Tibial nerve (tissue), 4 donors: ENCODE measurements around the gene ZNF865. TPM values are rescaled to one million over a fixed set of nuclear protein-coding genes. Genes with fewer than 3 reads are reported as not detected.

ENCODE experiments used
- DNase-seq, 2 donors: peaks; one replicate each; pipeline ENCODE4 v3.0.0-alpha.2; 2019; ENCODE audit warnings: low spot score in 2 of 2
- H3K27ac ChIP-seq, 4 donors: fragments of 200-600 bp; sonication (generic) in 3 of 4; one replicate each; pipeline ENCODE4 v1.5.1; 2017 to 2019; ENCODE audit warnings: mild to moderate bottlenecking in 1 of 4
- H3K27me3 ChIP-seq, 2 donors: fragments of 200-600 bp; sonication (generic) in 1 of 2; one replicate each; pipeline versions ENCODE4 v1.5.1 to v1.6.0; 2017 to 2019
- H3K36me3 ChIP-seq, 3 donors: fragments of 200-600 bp; sonication (generic); one replicate each; pipeline ENCODE4 v1.5.1; 2018 to 2019
- H3K4me1 ChIP-seq, 4 donors: fragments of 200-600 bp; sonication (generic) in 3 of 4; one replicate each; pipeline ENCODE4 v1.5.1; 2017 to 2019
- H3K4me3 ChIP-seq, 4 donors: fragments of 200-600 bp; sonication (generic) in 3 of 4; one replicate each; pipeline ENCODE4 v1.5.1; 2017 to 2019; ENCODE audit warnings: mild to moderate bottlenecking in 1 of 4, moderate library complexity in 1 of 4
- H3K9me3 ChIP-seq, 4 donors: fragments of 200-600 bp; sonication (generic) in 3 of 4; one replicate each; pipeline ENCODE4 v1.5.1; 2017 to 2019
- EP300 ChIP-seq, 2 donors: sonication (generic); formaldehyde crosslinking; IDR thresholded peaks; one replicate each; pipeline ENCODE4 v1.6.1; 2017; ENCODE audit warnings: antibody characterized with exemption in 2 of 2, mild to moderate bottlenecking in 1 of 2
- POLR2A ChIP-seq, 2 donors: fragments of 450-650 bp; IDR thresholded peaks; one replicate each; pipeline ENCODE4 v1.6.1; 2017; ENCODE audit warnings: antibody characterized with exemption in 2 of 2, mild to moderate bottlenecking in 2 of 2, moderate library complexity in 2 of 2
- WGBS, 2 donors: methylation state at CpG; one replicate each; pipeline ENCODE4 v1.1.5; 2018; 5-methylcytosine and 5-hydroxymethylcytosine counted together
- total RNA-seq, 4 donors: library from RNA; depleted of rRNA; stranded (reverse); fragments of >200 nt; gene quantifications; one replicate each; pipeline ENCODE4 v1.1.0, GENCODE V29; 2016
- TF ChIP-seq, protein P1 (sequence below), 5 experiments: fragments of 200-600 bp in 3 of 5; fragments of 450-650 bp in 2 of 5; sonication (generic) in 3 of 5; IDR thresholded peaks; one replicate each; pipeline ENCODE4 v1.5.1; 2016 to 2019; ENCODE audit warnings: antibody characterized with exemption in 5 of 5, mild to moderate bottlenecking in 3 of 5, moderate library complexity in 2 of 5

ZNF865 gene
- total RNA-seq, 4 donors from 2014 or later: 8.8 to 15.0 (median 12.7) TPM

DNA sequence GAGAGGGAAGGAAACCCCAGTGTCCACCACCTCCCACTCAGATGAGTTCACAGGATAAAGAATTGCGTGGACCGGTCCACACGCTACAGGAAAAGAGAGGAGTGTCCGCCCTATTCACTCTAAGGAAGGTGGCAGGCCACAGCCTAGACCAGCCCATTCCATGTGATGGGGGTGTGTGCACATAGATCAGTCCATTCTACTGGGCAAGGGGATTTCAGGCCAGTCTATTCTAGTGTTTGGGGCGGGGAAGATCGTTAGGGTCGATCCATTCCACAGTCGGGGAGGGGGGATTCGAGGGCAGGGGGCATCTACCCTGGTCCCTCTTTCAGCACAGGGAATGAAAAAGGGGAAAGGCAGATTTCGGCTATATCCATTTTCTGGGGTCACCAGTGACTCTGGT is 13.9 kb upstream of the ZNF865 start:
- H3K4me1 ChIP-seq: peaks cover 0 to 17% (median 6%) of the 10 kb centered on the region in 4 donors
- 77 to 81% methylated on average over 10 of the region's 10 CpGs for WGBS, 2 donors
- H3K27ac ChIP-seq: no peak overlapping the region
- no peak overlapping the region for H3K4me3 ChIP-seq
- H3K9me3 ChIP-seq: no peaks in the 10 kb centered on the region
- peaks cover 0 to 51% (median 0%) of the 10 kb centered on the region in 3 donors for H3K36me3 ChIP-seq
- TF ChIP-seq POLR2A (IDR thresholded peaks at IDR 0.05): no peak
- TF ChIP-seq EP300 (IDR thresholded peaks at IDR 0.05): no peak
- TF ChIP-seq, protein P1, sequence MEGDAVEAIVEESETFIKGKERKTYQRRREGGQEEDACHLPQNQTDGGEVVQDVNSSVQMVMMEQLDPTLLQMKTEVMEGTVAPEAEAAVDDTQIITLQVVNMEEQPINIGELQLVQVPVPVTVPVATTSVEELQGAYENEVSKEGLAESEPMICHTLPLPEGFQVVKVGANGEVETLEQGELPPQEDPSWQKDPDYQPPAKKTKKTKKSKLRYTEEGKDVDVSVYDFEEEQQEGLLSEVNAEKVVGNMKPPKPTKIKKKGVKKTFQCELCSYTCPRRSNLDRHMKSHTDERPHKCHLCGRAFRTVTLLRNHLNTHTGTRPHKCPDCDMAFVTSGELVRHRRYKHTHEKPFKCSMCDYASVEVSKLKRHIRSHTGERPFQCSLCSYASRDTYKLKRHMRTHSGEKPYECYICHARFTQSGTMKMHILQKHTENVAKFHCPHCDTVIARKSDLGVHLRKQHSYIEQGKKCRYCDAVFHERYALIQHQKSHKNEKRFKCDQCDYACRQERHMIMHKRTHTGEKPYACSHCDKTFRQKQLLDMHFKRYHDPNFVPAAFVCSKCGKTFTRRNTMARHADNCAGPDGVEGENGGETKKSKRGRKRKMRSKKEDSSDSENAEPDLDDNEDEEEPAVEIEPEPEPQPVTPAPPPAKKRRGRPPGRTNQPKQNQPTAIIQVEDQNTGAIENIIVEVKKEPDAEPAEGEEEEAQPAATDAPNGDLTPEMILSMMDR (IDR thresholded peaks at IDR 0.05): no peak
- no peak for DNase-seq
- no peaks in the 10 kb centered on the region for H3K27me3 ChIP-seq

DNA sequence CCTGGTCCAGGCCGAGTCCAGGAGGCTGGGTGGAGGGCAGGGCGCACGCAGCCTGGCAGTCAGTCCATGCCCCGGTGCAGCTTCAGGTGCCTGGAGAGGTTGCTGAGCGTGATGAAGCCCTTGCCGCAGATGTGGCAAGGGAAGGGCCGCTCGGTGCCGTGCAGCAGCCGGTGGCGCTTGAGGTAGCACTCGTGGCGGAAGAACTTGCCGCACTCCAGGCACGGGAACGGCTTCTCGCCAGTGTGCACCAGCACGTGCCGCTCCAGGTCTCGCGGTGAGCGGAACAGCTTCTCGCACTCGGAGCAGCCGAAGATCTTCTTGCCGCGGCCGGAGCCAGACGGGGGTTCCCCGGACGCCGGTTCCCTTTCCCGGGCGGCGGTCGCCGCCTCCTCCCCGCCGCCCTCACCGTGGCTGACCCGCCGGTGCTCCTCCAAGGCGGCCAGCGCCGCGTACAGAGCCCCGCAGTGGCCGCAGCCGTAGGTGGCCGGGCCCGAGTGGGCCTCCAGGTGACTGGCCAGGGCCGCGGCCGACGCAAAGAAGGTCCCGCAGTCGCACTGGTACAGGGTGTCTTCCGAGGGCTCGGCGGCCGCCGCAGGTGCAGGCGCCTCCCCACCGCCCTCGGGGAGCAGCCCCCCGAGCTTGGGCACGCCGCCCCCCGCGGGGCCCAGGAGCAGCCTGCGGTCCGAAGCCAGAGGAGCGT is 12.9 kb upstream of the ZNF865 start:
- H3K4me1 ChIP-seq: peaks cover 0 to 7% (median 0%) of the 10 kb centered on the region in 4 donors
- no peaks in the 10 kb centered on the region for H3K27me3 ChIP-seq
- TF ChIP-seq, protein P1 (IDR thresholded peaks at IDR 0.05): no peak
- TF ChIP-seq POLR2A (IDR thresholded peaks at IDR 0.05): no peak
- no peak for TF ChIP-seq EP300 (IDR thresholded peaks at IDR 0.05)
- H3K9me3 ChIP-seq: no peaks in the 10 kb centered on the region
- no peak overlapping the region for H3K27ac ChIP-seq
- 90 to 95% methylated on average over 50 to 58 of the region's 73 CpGs for WGBS, 2 donors
- DNase-seq: no peak
- H3K36me3 ChIP-seq: peaks cover 0 to 61% (median 0%) of the 10 kb centered on the region in 3 donors
- no peak overlapping the region for H3K4me3 ChIP-seq

DNA sequence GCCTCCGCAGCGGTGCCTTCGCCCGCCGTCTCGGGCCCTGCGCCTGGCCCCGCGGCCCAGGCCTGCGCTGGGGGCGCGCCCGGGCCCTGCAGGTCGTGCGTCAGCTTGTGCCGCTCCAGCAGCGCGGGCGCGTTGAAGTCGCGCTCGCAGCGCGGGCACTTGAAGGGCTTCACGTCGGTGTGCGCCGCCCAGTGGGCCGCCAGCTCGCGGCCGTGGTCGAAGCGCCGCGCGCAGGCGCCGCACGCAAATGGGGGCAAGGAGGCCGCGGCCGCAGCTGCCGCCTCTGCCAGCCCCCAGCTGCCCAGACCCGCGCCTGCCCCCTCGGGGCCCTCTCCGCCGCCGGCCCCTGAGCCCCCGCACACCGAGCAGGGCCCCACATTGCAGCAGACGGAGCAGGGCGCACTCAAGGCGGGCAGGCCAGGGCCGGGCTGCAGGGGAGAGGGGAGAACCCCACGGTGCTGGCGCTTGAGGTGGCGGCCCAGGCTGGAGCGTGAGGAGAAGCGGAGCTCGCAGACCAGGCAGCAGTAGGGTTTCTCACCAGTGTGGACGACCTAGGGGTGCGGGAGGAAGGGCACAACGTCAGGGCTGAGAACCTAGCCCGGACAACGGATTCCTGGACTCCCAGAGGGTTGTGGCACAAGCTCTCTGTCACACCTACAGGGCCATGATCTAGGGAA is 12.2 kb upstream of the ZNF865 start:
- H3K27me3 ChIP-seq: no peaks in the 10 kb centered on the region
- TF ChIP-seq POLR2A (IDR thresholded peaks at IDR 0.05): no peak
- TF ChIP-seq EP300 (IDR thresholded peaks at IDR 0.05): no peak
- TF ChIP-seq, protein P1 (IDR thresholded peaks at IDR 0.05): no peak
- 84 to 87% methylated on average over 38 to 48 of the region's 68 CpGs for WGBS, 2 donors
- H3K27ac ChIP-seq: no peak overlapping the region
- peaks cover 0 to 64% (median 0%) of the 10 kb centered on the region in 3 donors for H3K36me3 ChIP-seq
- H3K4me3 ChIP-seq: no peak overlapping the region
- peaks cover 0 to 2% (median 0%) of the 10 kb centered on the region in 4 donors for H3K4me1 ChIP-seq
- H3K9me3 ChIP-seq: no peaks in the 10 kb centered on the region
- no peak for DNase-seq

DNA sequence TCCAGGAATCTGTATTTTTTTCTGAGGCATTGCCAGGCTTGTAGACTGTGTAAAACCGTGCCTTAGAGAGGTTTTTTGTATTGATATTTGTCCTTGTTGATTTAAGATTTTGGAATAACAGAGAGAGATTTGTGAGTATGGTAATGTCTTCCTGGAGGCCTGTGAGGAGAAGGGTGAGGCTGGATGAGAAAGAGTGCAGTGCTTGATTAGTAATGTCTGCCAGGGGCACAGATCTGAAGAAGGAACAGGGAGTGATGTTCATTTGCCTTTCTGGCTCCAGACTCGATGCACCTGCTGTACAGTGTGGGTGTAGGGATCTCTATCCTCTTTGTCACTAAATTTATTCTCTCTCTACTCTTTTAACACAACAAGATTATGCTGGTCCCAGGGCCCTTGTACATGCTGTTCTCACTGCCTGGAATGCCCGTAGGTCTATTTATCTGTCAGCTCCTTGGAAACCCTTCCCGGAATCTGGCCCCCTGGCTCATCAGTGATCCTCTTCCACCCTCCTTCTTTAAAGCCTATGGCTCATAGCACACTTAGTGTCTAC is 10.4 kb upstream of the ZNF865 start:
- H3K4me3 ChIP-seq: no peak overlapping the region
- peaks cover 0 to 8% (median 0%) of the 10 kb centered on the region in 4 donors for H3K4me1 ChIP-seq
- no peak overlapping the region for H3K27ac ChIP-seq
- no peaks in the 10 kb centered on the region for H3K9me3 ChIP-seq
- H3K27me3 ChIP-seq: no peaks in the 10 kb centered on the region
- peaks cover 0 to 64% (median 0%) of the 10 kb centered on the region in 3 donors for H3K36me3 ChIP-seq
- TF ChIP-seq, protein P1 (IDR thresholded peaks at IDR 0.05): no peak
- WGBS, 2 donors: 85 to 87% methylated on average over 4 of the region's 4 CpGs
- DNase-seq: no peak

DNA sequence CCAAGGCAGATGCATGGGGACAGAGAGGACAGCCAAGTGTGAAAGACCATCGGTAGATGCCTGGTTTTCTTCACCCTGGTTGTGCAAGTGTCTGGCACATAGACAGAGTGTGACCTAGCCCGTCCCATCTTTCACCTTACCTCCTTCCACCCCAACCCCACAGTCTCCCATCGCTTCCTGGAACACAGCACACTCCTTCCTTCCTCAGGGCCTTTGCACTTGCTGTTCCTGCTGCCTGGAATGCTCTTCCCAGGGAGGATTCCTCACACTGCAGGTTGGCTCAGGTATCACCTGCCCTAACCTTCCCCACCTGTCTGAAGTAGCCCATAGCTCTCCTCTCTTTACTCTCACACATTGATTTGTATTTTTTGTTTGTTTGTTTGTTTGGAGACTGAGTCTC is 9.1 kb upstream of the ZNF865 start:
- WGBS, 2 donors: 97 to 100% methylated on average over 3 of the region's 3 CpGs
- TF ChIP-seq, protein P1 (IDR thresholded peaks at IDR 0.05): no peak
- TF ChIP-seq POLR2A (IDR thresholded peaks at IDR 0.05) (no peak), EP300 (IDR thresholded peaks at IDR 0.05) (no peak)

More for the DNA sequence above, 9.1 kb upstream of the ZNF865 start:
- no peak for DNase-seq
- Histone ChIP-seq H3K9me3 (no peaks in the 10 kb centered on the region), H3K27me3 (no peaks in the 10 kb centered on the region), H3K27ac (no peak overlapping the region), H3K36me3 (peaks cover 0 to 61% (median 0%) of the 10 kb centered on the region in 3 donors), H3K4me3 (no peak overlapping the region), H3K4me1 (peaks cover 0 to 16% (median 3%) of the 10 kb centered on the region in 4 donors)
